Measurements from ENCODE around the gene CCNL1. TPM values are rescaled to one million over a fixed set of nuclear protein-coding genes. Genes with fewer than 3 reads are reported as not detected.
"Not testable (repeated sequence)": the region's sequence is repeated elsewhere in the genome, so short reads cannot be mapped to it uniquely, and the experiment has no call there.

Gene CCNL1
- total RNA-seq, 1 donor from 2014 or later = 21.2 TPM

DNA sequence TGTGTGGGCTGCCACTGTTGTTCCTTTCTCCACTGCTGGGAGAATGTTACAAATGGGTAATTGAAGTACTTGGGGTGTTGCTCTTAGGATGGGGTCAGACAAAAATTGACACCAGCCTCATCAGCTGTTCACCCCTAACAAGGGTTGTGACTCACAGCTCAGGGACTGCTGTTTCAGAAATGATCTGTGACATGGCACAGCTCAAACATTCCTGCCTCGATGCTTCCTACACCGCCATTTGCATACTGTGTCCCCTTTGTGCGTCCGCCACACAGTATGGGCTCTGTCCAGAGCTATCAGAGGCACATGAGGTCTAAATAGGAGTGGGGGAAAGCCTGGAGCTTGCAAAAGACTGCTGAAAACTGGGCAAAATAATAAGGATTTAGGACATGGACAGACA lies 43.9 kb downstream of the CCNL1 start:
- intact Hi-C loops (cut with DNase I) = no loop called here
- no peak for DNase-seq (ENCODE audit: missing footprints)
- no peak for ATAC-seq

DNA sequence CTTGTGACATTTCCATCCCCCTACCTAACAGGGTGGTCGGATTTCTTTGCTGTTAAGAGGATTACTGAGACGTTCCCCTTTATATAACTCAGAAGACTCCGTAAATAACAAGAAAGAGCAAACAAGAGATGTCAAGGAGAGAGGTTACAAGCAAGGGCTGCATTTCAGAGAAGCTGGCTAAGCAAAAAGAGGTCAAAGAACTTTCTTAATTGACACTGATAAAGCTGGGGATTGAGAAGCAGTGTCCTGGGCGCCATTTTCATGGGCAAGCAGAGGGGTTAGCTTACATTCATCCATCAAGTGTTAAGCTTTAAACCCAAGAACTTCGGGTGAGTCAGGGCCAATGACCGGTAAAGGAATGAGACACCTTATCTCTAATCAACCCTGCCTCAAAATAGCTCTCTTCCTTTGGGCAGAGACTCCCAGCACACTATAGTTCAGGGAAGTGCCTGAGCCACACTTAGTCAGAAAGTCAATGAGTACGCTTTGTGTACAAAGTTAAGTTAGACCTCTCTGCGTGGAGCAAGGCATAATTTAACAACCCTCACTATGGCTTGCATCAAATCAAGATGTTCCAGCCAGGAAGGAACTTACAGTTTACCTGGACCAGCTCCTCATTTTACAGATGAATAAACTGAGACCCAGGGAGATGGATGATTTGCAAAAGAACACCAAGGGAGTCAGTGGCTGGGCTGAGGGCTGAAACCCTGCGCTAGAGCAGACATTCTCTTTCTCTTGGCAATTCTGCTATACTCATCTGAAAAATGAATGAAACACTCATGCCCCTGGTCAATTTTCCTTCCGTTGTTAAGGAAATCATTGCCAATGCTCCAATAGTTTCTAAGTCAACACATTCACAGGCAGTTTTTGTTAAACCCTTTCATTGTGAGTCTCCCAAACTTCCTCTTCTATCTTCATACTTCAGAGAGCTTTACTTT lies 44.6 kb downstream of the CCNL1 start:
- DNase-seq (ENCODE audit: missing footprints) (no peak), ATAC-seq (peak; percentile 87)
- intact Hi-C loops (cut with DNase I) = no loop called here

DNA sequence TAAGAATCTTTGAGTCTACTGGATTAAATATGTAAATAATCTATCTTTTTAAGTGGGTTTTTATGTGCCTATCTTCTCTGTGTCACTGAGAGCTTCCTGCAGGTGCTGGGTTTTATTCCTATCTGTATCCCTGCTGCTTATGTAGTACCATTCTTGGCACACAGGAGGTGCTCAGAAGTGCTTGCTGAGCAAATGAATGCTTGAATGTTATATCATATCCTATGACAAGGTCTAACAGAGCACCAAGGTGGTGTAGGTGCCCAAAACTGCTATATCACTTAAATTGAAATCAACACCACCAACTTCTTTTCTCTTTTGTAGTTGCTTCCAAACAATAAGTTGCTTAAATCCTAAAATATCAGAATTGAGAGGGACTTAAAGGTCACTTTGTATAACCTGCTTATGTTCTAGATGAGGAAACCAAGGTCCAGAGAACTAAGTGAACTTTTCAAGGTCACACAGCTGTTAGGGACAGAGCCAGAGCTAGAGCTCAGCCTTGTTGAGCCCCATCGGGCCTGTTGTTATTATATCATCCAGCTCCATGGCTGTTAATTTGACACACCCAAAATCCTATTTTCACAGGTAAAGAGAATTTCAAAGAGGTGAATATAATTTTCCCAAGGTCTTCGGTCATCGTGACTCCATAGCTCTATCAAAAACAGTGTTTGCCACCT lies 46.0 kb downstream of the CCNL1 start:
- intact Hi-C loops (cut with DNase I) = loop anchor here (1.0 kb wide), 1 partner anchor 25 kb away; no protein-coding TSS in a partner anchor
- ATAC-seq = no peak
- no peak for DNase-seq (ENCODE audit: missing footprints)

DNA sequence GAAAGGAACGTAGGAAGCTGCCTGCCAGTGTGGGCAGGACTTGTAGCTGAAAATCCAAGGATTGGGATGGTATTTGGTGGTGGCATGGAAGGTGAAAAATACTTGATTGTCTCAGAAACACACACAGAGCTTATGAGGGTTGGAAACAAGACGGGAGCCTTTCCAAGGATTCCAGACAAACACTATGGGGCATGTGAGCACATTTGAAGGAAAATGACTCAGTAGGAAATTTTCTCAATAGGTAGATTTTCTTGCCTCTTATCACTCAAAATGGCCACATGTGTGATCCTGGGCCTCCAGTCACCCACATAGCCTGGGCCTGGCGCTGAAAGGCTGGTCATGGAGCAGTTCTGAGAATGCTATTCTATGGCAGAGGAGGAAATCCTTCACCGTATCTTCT lies 47.4 kb downstream of the CCNL1 start:
- DNase-seq (ENCODE audit: missing footprints) (no peak), ATAC-seq (no peak)
- intact Hi-C loops (cut with DNase I) = no loop called here

DNA sequence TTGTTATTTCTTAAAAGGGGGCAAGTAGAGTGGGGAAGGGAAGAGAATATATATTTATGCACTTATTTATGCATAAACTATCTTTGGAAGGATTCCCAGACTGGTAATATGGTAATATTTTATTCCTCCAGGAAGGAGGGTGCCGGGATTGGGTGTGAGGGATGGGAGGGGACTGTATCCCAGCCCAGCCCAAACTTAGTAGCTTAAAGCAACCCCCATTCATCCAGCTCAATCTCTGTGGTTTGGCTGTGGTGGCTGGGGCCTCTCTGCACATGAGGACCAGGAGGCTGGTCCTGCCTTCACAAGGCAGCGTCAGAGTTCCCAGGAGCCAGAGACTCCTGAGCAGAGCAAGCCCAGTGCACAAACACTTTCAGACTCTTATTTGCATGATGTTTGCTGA lies 48.4 kb downstream of the CCNL1 start:
- intact Hi-C loops (cut with DNase I) = no loop called here
- DNase-seq (ENCODE audit: missing footprints) = no peak
- no peak for ATAC-seq

DNA sequence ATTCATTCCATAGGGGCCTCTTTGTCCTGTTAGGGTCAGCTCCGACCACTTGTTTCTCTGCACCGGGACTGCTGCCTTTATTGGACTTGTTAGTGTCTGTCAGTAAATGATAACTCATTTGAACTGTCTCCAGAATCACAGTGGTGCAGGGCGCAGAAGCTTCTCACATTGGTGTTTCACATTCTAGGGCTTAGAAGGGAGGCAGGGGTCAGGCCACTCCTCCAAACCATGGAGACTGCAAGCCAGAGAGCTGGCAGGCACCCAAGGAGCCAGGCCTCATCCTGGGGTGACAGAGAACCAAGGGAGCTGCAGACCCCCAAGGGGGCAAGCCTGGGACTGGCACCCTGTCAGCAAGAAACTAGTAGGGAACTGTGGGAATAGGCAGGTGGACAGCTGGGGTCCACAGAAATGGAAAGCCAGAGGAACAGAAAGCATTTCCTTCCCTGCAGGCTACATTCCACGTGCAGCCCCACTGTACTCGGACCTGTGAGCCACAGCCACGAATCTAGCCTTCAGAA lies 49.1 kb downstream of the CCNL1 start:
- DNase-seq (ENCODE audit: missing footprints) = no peak
- peak; percentile 54 for ATAC-seq
- intact Hi-C loops (cut with DNase I) = loop anchor here (1.0 kb wide), 1 partner anchor 20 kb away; no protein-coding TSS in a partner anchor

DNA sequence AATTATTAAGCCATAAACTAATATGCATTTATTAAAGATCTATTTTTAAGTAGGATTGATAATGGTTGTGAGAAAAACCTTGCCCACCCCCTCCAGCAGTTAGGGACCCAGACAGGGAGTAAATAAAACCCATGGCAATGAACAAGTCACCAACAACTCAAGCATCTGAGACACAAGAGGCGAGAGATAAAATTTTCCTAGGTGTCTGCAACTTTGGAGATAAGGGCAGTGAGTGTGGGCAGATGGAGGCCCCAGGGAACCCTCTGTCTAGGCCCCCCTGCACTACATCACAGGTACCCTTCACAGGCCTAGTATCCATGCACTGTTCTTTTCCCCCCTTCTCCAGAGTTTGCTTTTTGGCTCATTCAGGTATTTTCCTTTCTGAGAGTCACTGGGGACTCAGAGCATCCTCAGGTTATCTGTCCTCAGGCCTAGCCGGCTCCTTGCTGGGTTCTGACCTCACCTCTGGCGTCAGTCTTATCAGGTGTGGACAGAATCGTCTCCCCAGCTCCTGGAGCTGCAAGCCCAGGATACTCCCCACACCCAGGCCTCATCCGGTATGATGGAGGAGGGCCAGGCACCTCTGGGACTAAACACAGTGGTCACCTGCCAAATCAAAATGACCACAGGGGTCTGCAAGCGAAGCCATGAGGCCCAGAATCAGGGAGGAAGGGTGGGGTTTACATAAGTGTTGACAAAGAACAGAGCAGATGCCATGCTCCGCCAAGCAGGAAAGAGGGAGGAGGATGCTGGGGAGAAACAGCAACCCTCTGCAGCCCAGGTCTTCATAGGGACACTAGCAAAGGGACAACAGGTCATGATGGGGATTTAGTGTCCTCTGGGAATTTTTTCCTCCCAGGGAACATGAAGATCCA lies 50.4 kb downstream of the CCNL1 start:
- DNase-seq (ENCODE audit: missing footprints) (no peak), ATAC-seq (peak; percentile 66)
- intact Hi-C loops (cut with DNase I) = loop anchor here (1.0 kb wide), 1 partner anchor 18 kb away; no protein-coding TSS in a partner anchor

DNA sequence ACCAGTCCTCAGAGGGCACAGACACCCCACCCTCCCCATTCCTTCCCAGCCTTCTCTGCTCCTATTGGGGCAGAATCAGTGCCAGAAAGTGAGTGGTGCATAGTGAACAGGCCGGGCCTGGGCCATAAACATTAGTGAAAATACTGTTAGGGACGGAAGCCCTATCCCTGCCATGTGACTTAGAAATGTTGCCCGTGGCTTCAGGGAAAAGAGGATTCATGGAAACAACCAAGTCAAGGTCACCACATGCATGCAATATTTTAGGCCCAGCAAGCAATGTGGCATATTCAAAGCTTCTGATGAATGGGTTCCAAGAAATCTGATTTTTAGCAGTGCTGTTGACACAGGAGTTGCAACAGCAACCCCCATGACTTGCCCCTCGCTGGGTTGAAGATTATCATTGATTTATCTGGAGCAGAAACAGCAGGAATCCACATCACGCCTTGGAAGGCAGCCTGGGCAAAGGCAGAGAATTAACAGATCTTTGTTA lies 52.3 kb downstream of the CCNL1 start:
- intact Hi-C loops (cut with DNase I) = no loop called here
- DNase-seq (ENCODE audit: missing footprints) (no peak), ATAC-seq (no peak)

DNA sequence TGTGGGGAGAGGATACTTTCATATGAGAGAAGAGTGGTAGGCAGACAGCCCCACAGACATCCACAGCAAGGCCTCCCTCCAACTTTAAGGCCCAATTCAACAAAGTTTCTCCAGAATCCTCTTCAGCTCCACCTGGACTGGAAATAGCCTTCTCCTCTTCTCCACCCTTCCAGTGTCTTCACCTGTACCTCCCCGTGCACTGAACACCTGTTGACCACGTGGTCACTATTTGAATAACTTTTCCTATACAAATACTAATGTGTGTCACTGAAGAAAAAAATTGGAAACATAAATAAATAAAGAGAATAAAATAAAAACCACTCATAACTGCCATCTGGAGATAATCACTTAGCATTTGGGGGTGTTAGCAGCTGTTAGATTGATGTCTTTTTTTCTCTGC lies 52.9 kb downstream of the CCNL1 start:
- no peak for ATAC-seq
- no peak for DNase-seq (ENCODE audit: missing footprints)
- intact Hi-C loops (cut with DNase I) = no loop called here

DNA sequence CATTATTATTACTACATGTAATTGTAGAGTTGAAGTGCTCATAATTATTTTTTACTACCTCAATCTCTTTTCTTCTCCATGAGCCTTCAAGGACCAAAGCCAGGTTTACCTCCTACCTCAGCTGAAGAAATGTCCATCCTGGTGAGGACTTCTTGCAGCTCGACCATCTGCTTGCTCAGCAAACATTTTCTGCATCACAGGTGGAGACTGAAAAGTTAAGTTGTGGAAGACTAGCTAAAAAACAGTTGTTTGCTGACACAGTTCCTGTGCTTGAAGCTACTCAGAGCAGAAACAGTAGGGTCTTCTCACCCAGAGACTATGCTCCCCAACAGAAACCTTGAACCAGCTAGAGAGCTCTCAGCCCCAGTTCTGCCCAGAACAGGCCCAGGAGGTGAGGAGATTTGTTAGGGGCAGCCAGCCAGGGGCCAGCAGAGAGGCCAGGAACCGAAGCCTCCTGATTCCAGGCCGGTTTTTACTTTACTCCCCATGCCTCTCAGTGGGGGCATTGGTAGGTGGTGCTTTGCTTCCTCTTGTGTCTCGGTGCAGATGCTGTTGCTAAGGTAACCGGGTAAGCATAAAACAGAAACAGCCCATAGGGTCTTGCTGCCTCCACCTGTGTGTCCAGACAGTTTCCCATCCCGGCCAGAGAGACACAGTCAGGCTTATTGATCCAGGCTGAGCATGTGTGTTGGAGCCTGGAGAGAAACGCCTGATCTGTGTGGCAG lies 54.9 kb downstream of the CCNL1 start:
- DNase-seq (ENCODE audit: missing footprints) (no peak), ATAC-seq (no peak)
- intact Hi-C loops (cut with DNase I) = no loop called here

DNA sequence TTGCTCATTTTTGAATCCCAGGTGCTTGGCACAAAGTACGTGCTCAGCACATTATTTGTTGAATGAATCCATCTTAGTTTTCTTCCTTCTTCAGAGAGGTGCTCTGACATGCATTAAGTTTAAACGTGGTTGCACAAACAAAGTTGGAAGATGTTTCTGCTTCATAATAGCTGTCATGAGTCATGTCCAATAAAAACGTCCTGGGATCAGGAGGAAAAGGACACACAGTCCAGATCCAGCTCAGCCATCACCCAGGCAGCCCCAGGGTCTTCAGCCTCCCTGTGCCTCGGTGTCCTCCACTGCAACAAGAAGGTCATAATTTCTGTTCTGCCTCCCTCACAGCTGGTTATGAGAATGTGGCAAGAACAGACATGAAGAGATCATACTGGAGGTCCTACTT lies 55.4 kb downstream of the CCNL1 start:
- no peak for DNase-seq (ENCODE audit: missing footprints)
- intact Hi-C loops (cut with DNase I) = no loop called here
- no peak for ATAC-seq

DNA sequence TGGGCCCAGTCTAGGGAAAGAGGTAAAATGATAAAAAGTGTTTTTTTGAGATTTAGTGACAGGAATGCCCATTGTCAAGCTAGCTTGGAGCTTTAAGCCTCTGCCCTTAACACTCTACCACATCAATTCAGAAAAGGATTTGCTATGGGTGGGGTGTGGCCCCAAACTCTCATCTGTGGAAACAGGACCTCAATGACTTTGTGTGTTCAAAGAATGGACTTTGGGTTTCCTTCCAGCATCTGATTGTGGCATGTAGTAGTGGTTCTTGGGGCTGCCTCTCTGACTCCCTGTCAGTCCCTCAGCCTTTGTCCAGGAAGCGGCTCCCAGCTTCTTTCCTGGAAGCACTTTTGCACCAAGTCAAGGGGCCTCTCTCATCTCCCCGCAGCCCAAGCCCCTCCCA lies 56.1 kb downstream of the CCNL1 start:
- DNase-seq (ENCODE audit: missing footprints) = no peak
- intact Hi-C loops (cut with DNase I) = no loop called here
- ATAC-seq = no peak

DNA sequence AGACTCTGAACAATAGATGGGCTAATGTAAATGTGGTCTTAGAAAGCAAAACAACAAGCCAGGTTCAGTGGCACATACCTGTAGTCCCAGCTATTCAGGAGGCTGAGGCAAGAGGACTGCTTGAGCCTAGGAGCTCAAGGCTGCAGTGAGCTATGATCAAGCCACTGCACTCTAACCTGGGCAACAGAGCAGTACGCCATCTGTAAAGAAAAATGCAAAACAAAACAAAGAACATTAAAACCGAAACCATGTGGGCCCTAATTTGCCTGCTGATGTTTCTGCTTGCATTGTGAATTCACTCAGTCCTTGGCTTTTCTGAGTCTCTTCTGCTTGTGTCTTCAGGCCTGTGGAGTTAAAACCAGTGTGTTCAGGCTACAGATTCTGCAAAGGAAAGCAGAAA lies 56.7 kb downstream of the CCNL1 start:
- DNase-seq (ENCODE audit: missing footprints) (no peak), ATAC-seq (no peak)
- intact Hi-C loops (cut with DNase I) = no loop called here

DNA sequence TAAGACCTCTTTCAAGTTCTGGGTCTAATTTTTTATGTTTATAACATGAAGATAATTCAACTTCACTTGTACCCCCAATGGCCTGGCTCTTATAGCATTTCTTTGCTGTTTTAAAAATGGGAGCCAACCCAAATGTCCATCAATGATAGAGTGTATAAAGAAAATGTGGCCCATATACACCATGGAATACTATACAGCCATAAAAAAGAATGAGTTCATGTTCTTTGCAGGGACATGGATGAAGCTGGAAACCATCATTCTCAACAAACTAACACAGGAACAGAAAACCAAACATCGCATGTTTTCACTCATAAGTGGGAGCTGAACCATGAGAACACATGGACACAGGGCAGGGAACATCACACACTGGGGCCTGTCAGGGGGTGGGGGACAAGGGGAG lies 57.4 kb downstream of the CCNL1 start:
- intact Hi-C loops (cut with DNase I); DNase-seq (ENCODE audit: missing footprints); ATAC-seq: not testable (repeated sequence)

DNA sequence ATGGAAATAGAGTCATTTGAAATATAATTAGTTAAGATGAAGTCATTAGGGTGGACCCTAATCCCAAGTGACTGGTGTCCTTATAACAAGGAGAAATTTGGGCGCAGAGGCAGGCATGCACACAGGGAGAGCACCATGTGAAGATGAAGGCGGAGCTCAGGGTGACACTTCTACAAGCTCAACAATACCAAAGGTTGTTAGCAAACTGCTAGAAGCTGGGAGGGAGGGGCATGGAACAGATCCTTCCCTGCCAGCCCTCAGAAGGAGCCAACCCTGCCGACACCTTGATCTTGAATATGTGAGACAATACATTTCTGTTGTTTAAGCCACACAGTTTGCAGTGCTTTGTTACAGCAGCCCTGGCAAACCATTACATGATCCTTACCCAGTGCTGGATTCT lies 57.8 kb downstream of the CCNL1 start:
- intact Hi-C loops (cut with DNase I) = no loop called here
- DNase-seq (ENCODE audit: missing footprints) (no peak), ATAC-seq (no peak)

DNA sequence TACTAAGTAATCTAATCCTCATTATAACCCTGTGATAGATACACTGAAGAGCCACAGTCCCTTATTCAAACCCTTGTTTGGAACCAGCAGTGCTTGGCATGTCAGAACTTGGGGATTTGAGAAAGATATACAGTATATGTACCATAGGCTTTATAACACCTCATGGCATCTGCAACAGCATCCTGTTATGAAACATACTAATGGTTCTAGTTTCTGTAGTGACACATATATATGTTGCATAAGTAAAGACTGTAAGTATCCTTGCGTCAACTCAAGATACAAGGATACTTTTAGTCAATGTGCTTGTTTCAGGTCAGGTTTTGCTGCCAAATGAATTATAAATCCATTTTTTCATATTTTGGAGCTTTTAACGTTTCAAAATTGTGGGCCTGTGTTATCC lies 58.5 kb downstream of the CCNL1 start:
- intact Hi-C loops (cut with DNase I) = no loop called here
- ATAC-seq (no peak), DNase-seq (ENCODE audit: missing footprints) (no peak)

DNA sequence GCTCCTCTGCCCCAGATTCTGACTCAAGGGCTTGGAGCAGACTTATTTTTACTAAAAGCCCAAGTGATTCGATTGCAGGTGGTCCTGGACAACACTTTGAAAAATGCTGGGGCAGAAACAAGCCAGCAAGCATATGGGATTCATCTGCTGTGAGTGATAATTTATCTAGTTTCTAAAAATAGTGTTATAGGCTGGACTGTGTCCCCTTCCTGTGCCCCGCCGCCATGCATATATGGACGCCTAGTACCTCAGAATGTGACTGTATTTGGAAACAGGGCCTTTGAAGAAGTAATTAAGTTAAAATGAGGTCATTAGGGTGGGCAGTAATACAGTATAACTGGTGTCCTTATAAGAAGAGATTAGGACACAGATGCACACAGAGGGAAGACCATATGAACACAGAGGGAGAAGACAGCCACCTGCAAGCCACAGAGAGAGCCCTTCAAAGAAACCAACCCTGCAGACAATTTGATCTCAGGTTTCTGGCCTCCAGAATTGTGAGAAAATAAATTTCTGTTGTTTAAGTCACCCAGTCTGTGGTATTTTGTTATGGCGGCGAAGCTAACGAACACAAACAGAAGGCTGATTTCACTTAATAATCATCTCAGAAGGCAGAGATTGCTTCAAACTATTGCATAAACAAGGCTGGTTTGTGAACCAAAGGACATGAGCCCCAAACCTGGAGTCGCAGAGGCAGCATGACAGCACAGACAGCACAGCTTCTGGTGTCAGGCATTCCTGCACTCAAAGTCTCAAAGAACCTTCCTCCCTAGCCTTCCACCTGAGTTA lies 59.1 kb downstream of the CCNL1 start:
- intact Hi-C loops (cut with DNase I) = no loop called here
- ATAC-seq = no peak
- no peak for DNase-seq (ENCODE audit: missing footprints)
